SK-N-SH treated with all-trans-retinoic acid at 6 μM for 48 hours (cell line): ENCODE data around the gene CBX1.

Experiments used
- CSRNP3 ChIP-seq: fragments of 250-450 bp; sonication (Bioruptor Pico); IDR thresholded peaks from 2 replicates; pipeline ENCODE4 v1.5.1; 2021; ENCODE audit warnings: mild to moderate bottlenecking, moderate library complexity
- ZC3H10 ChIP-seq: fragments of 250-450 bp; sonication (Bioruptor Pico); IDR thresholded peaks from 2 replicates; pipeline ENCODE4 v1.5.1; 2021; ENCODE audit warnings: mild to moderate bottlenecking, moderate library complexity
- ZFP30 ChIP-seq: fragments of 450-650 bp; formaldehyde crosslinking; IDR thresholded peaks from 2 replicates; pipeline ENCODE4 v1.5.0; 2022; ENCODE audit warnings: mild to moderate bottlenecking, moderate library complexity
- ZNF70 ChIP-seq: fragments of 450-650 bp; formaldehyde crosslinking; IDR thresholded peaks from 2 replicates; pipeline ENCODE4 v1.5.0; 2020; ENCODE audit warnings: mild to moderate bottlenecking, moderate library complexity
- TF ChIP-seq, protein P1 (sequence below): fragments of 250-450 bp; sonication (Bioruptor Pico); IDR thresholded peaks from 2 replicates; pipeline ENCODE4 v1.8.0; 2021; ENCODE audit warnings: low read depth, mild to moderate bottlenecking, moderate library complexity, borderline replicate concordance

- no peak for TF ChIP-seq CSRNP3 (CRISPR knock-in tag)
- TF ChIP-seq ZFP30 (CRISPR knock-in tag): no peak
- TF ChIP-seq ZC3H10: no peak
- TF ChIP-seq, protein P1, sequence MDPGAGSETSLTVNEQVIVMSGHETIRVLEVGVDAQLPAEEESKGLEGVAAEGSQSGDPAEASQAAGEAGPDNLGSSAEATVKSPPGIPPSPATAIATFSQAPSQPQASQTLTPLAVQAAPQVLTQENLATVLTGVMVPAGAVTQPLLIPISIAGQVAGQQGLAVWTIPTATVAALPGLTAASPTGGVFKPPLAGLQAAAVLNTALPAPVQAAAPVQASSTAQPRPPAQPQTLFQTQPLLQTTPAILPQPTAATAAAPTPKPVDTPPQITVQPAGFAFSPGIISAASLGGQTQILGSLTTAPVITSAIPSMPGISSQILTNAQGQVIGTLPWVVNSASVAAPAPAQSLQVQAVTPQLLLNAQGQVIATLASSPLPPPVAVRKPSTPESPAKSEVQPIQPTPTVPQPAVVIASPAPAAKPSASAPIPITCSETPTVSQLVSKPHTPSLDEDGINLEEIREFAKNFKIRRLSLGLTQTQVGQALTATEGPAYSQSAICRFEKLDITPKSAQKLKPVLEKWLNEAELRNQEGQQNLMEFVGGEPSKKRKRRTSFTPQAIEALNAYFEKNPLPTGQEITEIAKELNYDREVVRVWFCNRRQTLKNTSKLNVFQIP (CRISPR knock-in tag): no peak
- TF ChIP-seq ZNF70 (CRISPR knock-in tag): no peak
These were observed 76.0 kb downstream of the CBX1 start for GRCh38 chr17:48025040-48025903.
